H1 (cell line): ENCODE data around the gene VOPP1. TPM values are rescaled to one million over a fixed set of nuclear protein-coding genes. Genes with fewer than 3 reads are reported as not detected.

Experiments
- GABPA ChIP-seq: IDR thresholded peaks from 2 replicates; pipeline ENCODE4 v1.6.1; 2011; ENCODE audit warnings: mild to moderate bottlenecking, low read length, moderate library complexity, borderline replicate concordance; ENCODE audit not compliant: insufficient read depth
- SP2 ChIP-seq: IDR thresholded peaks from 2 replicates; pipeline ENCODE4 v1.6.1; 2012; ENCODE audit warnings: mild to moderate bottlenecking, low read length, inconsistent platforms
- SUZ12 ChIP-seq: fragments of 200-600 bp; sonication (generic); IDR thresholded peaks from 2 replicates; pipeline ENCODE4 v1.6.1; 2012; ENCODE audit warnings: mild to moderate bottlenecking, inconsistent platforms, low read length, moderate library complexity, mixed read lengths
- TCF12 ChIP-seq: IDR thresholded peaks from 2 replicates; pipeline ENCODE4 v1.6.1; 2011; ENCODE audit warnings: low read depth, mild to moderate bottlenecking, low read length
- polyA plus RNA-seq, 7 experiments: library from polyadenylated mRNA; depleted of rRNA in 3 of 7; stranded (reverse) in 5 of 7; unstranded in 2 of 7; fragments of >200 nt in 5 of 7; fragments of 200-250 nt in 2 of 7; gene quantifications; 1 replicate in 5 of 7; 2 replicates in 1 of 7; 4 replicates in 1 of 7; pipeline versions ENCODE4 v1.2.1 to v1.2.3, GENCODE V29; 2011 to 2013; ENCODE audit warnings: missing spikeins in 2 of 7, mixed read lengths in 2 of 7
- total RNA-seq: library from RNA; stranded (reverse); fragmentation: NEBNext Ultra II Directional; extraction: Animal tissue kit (Norgen Biotek cat#: 25700); gene quantifications from 2 replicates; pipeline ENCODE4 v1.2.1, GENCODE V29; 2021

VOPP1 gene
- total and polyA plus RNA-seq, 2 of the 8 experiments (the other 6 are each of a cell fraction or from before 2014, with no cell fraction given): 44.7 to 83.0 TPM

- TF ChIP-seq GABPA (no peak), TCF12 (no peak), SP2 (no peak), SUZ12 (no peak)
These were observed 50.1 kb downstream of the VOPP1 start (continued) for GRCh38 chr7:55521917-55522902.
